Endodermal cell (in vitro differentiated cells): ENCODE measurements around the gene RPAP2. TPM values are rescaled to one million over a fixed set of nuclear protein-coding genes. Genes with fewer than 3 reads are reported as not detected.

Experiments used
- DNase-seq: peaks from one replicate; pipeline ENCODE4 v3.0.0-alpha.2; 2017
- H3K27ac ChIP-seq: 2 replicates; pipeline ENCODE4 v1.5.1; 2013; ENCODE audit warnings: mild to moderate bottlenecking, low read depth, low read length, moderate library complexity
- H3K27me3 ChIP-seq: 2 replicates; pipeline ENCODE4 v1.6.1; 2013; ENCODE audit warnings: mild to moderate bottlenecking, low read length, moderate library complexity; ENCODE audit not compliant: insufficient read depth, control insufficient read depth, poor library complexity, severe bottlenecking
- H3K36me3 ChIP-seq: 2 replicates; pipeline ENCODE4 v1.7.0; 2013; ENCODE audit warnings: mild to moderate bottlenecking, low read length, moderate library complexity; ENCODE audit not compliant: control insufficient read depth, insufficient read depth
- H3K4me1 ChIP-seq: one replicate; pipeline ENCODE4 v1.7.0; 2013; ENCODE audit warnings: low read length; ENCODE audit not compliant: control insufficient read depth, insufficient read depth
- H3K4me3 ChIP-seq: 2 replicates; pipeline ENCODE4 v1.5.1; 2013; ENCODE audit warnings: mild to moderate bottlenecking, low read length, moderate library complexity
- H3K9ac ChIP-seq: 2 replicates; pipeline ENCODE4 v1.6.1; 2013; ENCODE audit warnings: mild to moderate bottlenecking, low read length, moderate library complexity; ENCODE audit not compliant: poor library complexity, severe bottlenecking; ENCODE audit errors: extremely low read depth
- H3K9me3 ChIP-seq: 2 replicates; pipeline ENCODE4 v1.6.1; 2013; ENCODE audit warnings: mild to moderate bottlenecking, low read length, moderate library complexity; ENCODE audit not compliant: control insufficient read depth
- H3K27ac Mint-ChIP-seq: 2 replicates; pipeline ENCODE4 v1.8.0; 2020; ENCODE audit warnings: mixed read lengths
- H3K27me3 Mint-ChIP-seq: 2 replicates; pipeline ENCODE4 v1.8.0; 2021; ENCODE audit warnings: mild to moderate bottlenecking, mixed read lengths; ENCODE audit not compliant: insufficient read depth
- H3K36me3 Mint-ChIP-seq: 2 replicates; pipeline ENCODE4 v1.8.0; 2020; ENCODE audit warnings: low read depth, mixed read lengths
- H3K4me1 Mint-ChIP-seq: 2 replicates; pipeline ENCODE4 v1.8.0; 2020; ENCODE audit warnings: mixed read lengths
- H3K4me3 Mint-ChIP-seq: 2 replicates; pipeline ENCODE4 v1.8.0; 2020; ENCODE audit warnings: mild to moderate bottlenecking, moderate library complexity, mixed read lengths
- H3K9me3 Mint-ChIP-seq: 2 replicates; pipeline ENCODE4 v1.8.0; 2020; ENCODE audit warnings: mild to moderate bottlenecking, mixed read lengths
- WGBS, 2 experiments: methylation state at CpG; one replicate each; pipeline versions ENCODE4 v1.1.5 to v1.1.7; 2013; ENCODE audit warnings: missing lambda C conversion rate in 2 of 2, mixed read lengths in 1 of 2; ENCODE audit not compliant: insufficient coverage in 1 of 2, insufficient read length in 1 of 2; 5-methylcytosine and 5-hydroxymethylcytosine counted together
- total RNA-seq, 2 donors: library from RNA; stranded (reverse); fragmentation: NEBNext Ultra II Directional in 1 of 2; extraction: Animal tissue kit (Norgen Biotek cat#: 25700) in 1 of 2; gene quantifications; 2 replicates in 1 of 2; 3 replicates in 1 of 2; pipeline ENCODE4 v1.2.1, GENCODE V29; 2021
- TF ChIP-seq, protein P1 (sequence below): fragments of 200-600 bp; sonication (generic); conservative IDR thresholded peaks from 2 replicates; pipeline ENCODE4 v1.5.0; 2021; ENCODE audit warnings: antibody characterized with exemption, mild to moderate bottlenecking

Gene RPAP2
- total RNA-seq, 2 donors from 2014 or later = 38.6 to 43.7 TPM

DNA sequence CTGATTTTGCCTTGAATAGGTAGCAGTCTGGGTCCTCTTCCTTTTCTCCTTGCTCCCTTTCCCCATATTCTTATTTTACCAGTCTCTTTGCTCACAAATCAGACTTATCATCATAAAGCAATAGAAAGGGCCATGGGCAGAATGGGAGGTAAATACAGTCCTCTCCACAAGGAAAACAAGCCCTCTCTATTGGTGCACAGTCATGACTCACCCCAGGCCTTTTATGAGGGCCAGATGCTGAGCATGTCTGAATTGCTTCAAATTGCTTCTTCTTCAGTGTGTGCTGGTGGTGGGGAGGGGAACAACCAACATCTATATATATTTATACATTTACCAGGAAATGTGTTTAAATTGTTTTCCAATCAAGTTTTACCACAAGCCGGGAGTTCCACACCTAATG is 112.7 kb downstream of the RPAP2 start:
- 100% methylated on average over 1 of the region's 1 CpG; no CpG with 5 or more reads in 1 of the 2 experiments for WGBS, 2 experiments
- Histone ChIP-seq H3K9ac (no peak overlapping the region), H3K36me3 (no peaks in the 10 kb centered on the region), H3K27ac (no peak overlapping the region), H3K9me3 (no peaks in the 10 kb centered on the region), H3K4me1 (no peaks in the 10 kb centered on the region), H3K27me3 (no peaks in the 10 kb centered on the region), H3K4me3 (no peak overlapping the region)
- Mint-ChIP-seq H3K9me3 (no peaks in the 10 kb centered on the region), H3K27ac (no peak overlapping the region), H3K4me3 (no peak overlapping the region), H3K4me1 (peaks cover 6% of the 10 kb centered on the region), H3K27me3 (no peaks in the 10 kb centered on the region), H3K36me3 (no peaks in the 10 kb centered on the region)
- DNase-seq = no peak
- TF ChIP-seq, protein P1, sequence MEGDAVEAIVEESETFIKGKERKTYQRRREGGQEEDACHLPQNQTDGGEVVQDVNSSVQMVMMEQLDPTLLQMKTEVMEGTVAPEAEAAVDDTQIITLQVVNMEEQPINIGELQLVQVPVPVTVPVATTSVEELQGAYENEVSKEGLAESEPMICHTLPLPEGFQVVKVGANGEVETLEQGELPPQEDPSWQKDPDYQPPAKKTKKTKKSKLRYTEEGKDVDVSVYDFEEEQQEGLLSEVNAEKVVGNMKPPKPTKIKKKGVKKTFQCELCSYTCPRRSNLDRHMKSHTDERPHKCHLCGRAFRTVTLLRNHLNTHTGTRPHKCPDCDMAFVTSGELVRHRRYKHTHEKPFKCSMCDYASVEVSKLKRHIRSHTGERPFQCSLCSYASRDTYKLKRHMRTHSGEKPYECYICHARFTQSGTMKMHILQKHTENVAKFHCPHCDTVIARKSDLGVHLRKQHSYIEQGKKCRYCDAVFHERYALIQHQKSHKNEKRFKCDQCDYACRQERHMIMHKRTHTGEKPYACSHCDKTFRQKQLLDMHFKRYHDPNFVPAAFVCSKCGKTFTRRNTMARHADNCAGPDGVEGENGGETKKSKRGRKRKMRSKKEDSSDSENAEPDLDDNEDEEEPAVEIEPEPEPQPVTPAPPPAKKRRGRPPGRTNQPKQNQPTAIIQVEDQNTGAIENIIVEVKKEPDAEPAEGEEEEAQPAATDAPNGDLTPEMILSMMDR = no peak

DNA sequence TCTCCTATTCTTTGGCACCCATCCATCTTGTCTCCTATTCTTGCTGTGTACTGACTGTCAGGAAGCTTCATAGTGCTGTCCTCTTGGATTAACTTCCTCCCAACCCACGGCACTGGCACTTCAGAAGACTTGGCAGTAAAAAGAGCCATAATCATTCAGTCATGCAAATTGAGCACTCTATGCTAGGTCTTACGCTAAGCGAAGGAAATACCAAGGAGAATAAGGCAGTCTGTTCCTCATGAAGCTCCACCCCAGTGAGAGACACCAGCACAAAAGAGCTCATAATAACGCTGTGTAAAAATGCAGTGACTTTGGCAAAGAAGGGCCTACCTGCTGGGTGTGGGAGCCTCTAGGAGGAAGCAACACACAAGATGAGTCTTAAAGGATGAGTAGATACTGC is 120.8 kb downstream of the RPAP2 start:
- H3K27me3 Mint-ChIP-seq = peaks cover 4% of the 10 kb centered on the region
- 75 to 78% methylated on average over 2 to 4 of the region's 4 CpGs for WGBS, 2 experiments

DNA sequence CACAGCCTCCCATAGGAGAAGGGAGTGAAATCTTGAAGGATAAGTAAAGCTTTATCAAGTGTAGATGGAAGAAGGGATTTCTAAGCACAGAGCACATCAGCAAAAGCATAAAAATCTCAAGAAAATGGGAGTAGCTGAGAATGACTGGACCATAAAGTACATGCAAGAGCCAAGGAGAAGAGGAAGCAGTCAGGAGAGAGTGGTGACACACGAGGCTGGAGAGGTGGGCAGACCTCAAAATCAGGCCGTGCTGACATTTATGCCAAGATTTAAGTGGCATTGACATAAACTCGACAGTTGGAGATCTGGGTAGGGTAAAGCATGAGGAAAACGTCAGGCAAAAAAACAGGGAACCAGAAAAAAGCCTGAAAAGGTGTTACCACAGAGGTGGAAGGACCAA is 125.5 kb downstream of the RPAP2 start:
- Histone ChIP-seq H3K36me3 (no peaks in the 10 kb centered on the region), H3K4me1 (no peaks in the 10 kb centered on the region), H3K27ac (no peak overlapping the region), H3K9me3 (no peaks in the 10 kb centered on the region), H3K9ac (no peak overlapping the region), H3K27me3 (no peaks in the 10 kb centered on the region), H3K4me3 (no peak overlapping the region)
- H3K4me1 Mint-ChIP-seq = peaks cover 6% of the 10 kb centered on the region
- no peaks in the 10 kb centered on the region for H3K9me3 Mint-ChIP-seq
- no peak overlapping the region for H3K27ac Mint-ChIP-seq
- no peak overlapping the region for H3K4me3 Mint-ChIP-seq
- TF ChIP-seq, protein P1 = no peak
- no peaks in the 10 kb centered on the region for H3K36me3 Mint-ChIP-seq
- no peak for DNase-seq
- H3K27me3 Mint-ChIP-seq = peaks cover 4% of the 10 kb centered on the region
- 76 to 86% methylated on average over 4 of the region's 4 CpGs for WGBS, 2 experiments

More for the DNA sequence above, 120.8 kb downstream of the RPAP2 start:
- Histone ChIP-seq H3K36me3 (no peaks in the 10 kb centered on the region), H3K9me3 (no peaks in the 10 kb centered on the region), H3K27me3 (no peaks in the 10 kb centered on the region), H3K4me3 (no peak overlapping the region), H3K27ac (no peak overlapping the region), H3K4me1 (no peaks in the 10 kb centered on the region), H3K9ac (no peak overlapping the region)
- no peak for DNase-seq
- H3K36me3 Mint-ChIP-seq = no peaks in the 10 kb centered on the region
- H3K27ac Mint-ChIP-seq = no peak overlapping the region
- TF ChIP-seq, protein P1 = no peak
- H3K4me3 Mint-ChIP-seq = no peak overlapping the region
- no peaks in the 10 kb centered on the region for H3K9me3 Mint-ChIP-seq
- H3K4me1 Mint-ChIP-seq = peaks cover 2% of the 10 kb centered on the region
